Measurements from ENCODE around the gene TMCC1.

- no peak for TF ChIP-seq CTCF (IDR thresholded peaks at IDR 0.05)
- no peak for TF ChIP-seq POLR2A (IDR thresholded peaks at IDR 0.05)
These were observed 99.0 kb downstream of the TMCC1 start for GRCh38 chr3:129794311-129795185.

Data from transverse colon (tissue), 3 donors.